GM19468 (cell line): ENCODE measurements around the gene MROH9.
A peak's percentile ranks its signal among the peaks of the same experiment; 100 is the strongest.

Source experiments
- ATAC-seq: cut with Tn5 transposase; IDR thresholded peaks from one replicate; pipeline ENCODE4 v1.9.1; 2021; ENCODE audit warnings: mild to moderate bottlenecking, moderate library complexity, moderate number of reproducible peaks; ENCODE audit not compliant: unreplicated experiment; ENCODE audit errors: extremely low read depth

The MROH9 gene

DNA sequence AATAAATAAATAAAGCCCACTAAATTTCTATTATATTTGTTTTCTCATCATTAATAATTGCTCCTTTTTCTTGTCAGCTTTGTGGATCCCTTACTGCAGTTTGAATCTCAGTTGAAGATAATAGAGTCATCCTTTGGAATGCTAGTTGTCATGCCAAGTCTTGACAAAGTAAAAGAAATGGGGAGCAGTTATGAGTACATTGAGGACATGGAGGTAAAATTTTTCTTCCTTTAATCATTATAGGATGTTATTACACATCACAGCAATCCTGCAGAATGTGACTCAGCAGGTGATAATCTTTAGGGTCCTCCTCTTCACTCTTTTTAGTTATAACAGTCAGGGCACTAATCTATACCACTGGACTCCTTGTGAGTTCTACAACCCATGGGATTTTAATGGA lies 24.1 kb downstream of the MROH9 start:
- ATAC-seq: no peak

DNA sequence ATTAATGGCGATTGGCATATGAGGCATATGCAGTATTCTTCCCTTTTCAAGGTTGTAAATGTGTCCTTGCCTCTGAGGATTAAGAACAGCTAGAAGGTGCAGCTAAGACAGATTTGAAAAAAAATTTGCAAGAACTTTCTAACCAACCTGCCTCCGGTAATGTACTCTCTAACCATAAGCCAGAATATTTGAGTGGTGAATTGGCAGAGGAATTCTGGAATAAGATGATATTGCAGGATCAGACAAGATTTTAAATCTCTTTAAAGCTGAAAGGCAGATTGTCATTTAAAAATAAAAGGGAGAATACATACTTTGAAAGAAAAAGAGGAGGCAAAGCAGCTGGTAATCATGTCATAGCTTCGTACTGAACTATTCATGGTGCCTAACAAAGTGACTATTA lies 29.2 kb downstream of the MROH9 start:
- no peak for ATAC-seq

DNA sequence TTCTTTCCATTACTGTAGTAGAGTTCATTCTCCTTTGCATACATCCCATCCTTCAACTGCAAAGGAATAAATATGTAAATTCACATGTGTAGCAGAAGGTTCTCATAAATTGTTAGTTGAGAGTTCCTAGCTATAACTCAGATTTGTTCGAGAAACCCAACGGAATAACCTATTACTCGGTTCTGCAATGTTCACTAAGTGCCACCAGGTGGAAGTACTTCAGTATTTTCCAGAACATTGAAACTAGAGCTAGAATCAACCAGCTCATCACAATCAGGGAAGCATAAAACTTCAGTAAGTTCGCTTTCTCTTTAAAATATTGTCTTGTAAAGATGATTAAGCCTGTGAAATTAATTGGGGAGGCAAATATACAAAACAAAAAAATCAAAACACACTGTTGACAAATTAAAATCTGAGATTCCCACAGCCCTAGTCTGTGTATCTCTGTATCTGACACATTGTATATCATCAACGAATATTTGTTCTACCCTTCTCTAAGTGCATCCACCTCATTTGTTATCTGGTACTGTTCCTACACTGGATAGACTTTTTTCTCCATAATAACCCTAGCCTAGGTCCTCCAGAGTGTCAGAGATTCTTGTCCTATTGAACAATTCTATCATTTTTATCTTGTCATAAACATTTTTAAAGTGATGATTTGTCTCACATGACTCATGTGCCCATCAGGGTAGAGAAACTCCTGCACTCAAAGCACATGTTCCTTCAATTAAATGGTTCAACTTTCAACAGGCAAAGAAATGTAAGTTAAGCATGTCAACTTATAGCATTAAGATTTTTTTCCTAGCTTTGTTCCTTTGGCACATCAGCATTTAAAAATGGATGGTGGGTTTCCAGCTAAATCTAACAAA lies 31.9 kb downstream of the MROH9 start:
- peak; percentile 78 for ATAC-seq

DNA sequence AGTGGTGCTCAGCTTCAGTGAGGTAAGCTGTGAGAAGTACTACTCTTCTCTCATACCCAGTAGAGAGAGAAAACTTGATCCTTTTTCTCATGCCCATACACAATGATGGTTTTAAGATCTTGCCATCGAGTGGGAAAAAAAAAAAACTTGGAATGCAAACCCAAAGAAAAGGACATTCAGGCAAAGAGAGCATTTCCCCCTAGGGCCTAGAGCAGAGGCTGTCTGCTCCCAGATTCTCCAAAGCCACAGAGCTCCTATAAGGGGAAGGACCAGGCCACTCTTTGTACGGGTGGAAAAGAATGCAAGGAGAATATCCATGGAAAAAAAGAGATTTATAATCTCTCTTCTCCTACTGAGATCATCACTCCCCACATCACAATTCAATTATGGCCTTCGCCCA lies 34.9 kb downstream of the MROH9 start:
- no peak for ATAC-seq

DNA sequence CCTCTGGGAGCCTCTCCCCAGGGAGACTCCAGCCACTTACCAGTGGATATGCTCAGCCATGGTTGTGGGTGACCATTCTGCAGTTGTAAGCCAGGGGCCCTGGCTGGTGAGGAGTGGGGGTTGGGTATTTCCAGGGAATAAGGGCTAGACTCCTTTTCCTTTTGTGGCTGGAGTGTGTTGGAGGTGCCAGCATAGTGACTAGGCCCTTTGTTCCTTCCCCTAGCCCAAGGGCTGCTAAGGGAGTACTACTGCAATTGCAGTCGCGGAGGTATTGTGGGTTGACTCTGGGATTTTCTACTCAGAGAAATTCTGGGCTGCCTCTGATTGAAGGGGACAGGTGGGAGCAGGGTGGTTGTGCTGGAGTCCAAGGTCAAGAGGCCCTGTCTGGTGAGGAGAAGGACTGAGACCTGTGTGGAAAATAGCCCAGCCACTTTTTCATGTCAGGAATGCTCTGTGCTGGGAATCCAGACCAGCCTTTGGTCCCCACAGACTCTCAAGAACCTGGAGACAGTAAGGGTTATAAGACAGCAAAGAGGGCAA lies 43.1 kb downstream of the MROH9 start:
- no peak for ATAC-seq

DNA sequence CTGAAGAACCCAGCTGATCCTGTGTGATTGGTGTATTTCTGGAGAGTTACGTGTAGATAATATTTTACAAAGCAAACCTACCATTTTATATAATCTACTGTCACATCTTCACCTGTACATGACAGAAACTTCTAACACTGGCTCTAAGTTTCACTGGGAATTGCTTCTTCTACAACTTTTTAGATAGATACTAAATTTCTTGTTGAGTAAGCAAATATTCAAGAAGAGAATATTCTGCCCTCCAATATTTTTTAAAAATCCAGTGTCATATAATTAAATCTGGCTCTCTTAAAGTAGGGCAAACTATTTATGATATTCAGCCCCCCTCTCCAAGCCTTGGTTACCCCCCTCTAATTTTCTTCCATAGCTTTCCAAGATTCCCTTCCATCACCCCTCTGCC lies 50.1 kb downstream of the MROH9 start:
- ATAC-seq: no peak

DNA sequence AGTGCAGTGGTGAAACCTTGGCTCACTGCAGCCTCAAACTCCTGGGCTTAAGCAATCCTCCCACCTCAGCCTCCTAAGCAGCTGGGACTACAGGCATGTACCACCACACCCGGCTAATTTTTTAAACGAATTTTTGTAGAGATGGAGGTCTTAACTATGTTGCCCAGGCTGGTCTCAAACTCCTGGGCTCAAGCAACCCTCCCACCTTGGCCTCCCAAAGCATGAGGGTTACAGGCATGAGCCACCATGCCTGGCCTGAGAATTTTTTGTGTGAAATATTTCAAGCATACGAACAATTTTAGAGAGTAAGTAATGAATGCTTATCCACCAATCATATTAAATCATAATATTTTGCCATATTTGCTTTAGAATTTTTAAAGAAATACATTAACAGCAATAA lies 51.6 kb downstream of the MROH9 start:
- no peak for ATAC-seq

DNA sequence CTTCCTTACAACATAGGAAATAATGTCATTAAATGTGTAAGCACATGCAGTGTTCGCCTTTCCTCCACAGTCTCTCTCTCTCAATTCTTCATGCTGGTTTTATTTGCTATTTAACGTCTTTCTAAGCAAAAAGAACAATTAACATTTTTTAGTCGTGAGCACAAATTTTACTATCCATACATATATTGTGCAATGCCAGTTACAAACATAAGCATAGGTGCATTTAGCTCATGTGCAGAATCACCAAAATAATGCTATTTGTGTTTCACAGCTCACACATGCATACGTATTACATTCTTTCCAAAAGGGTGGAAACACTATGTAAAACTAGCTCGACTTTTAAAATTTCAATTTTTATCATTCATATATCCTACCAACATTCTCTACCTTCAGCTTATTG lies 52.1 kb downstream of the MROH9 start:
- ATAC-seq: no peak

DNA sequence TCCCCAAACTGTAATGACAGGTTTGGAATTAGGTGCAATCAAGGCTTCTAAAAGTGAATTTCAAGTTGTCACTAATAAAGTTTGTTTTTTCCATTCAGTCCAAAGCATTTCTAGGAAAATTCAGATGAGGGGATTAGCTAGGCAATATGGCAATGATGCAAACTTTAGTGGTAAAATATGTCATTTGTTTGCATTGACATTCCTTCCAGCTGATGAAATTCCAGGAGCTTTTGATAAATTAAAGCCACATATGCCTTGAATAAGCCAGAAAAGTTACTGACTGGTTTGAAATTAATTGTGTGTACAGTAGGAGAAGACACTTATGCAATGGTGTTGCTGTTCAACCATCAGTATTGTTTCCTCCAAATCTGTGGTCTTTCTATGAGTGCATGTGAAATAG lies 57.8 kb downstream of the MROH9 start:
- no peak for ATAC-seq

DNA sequence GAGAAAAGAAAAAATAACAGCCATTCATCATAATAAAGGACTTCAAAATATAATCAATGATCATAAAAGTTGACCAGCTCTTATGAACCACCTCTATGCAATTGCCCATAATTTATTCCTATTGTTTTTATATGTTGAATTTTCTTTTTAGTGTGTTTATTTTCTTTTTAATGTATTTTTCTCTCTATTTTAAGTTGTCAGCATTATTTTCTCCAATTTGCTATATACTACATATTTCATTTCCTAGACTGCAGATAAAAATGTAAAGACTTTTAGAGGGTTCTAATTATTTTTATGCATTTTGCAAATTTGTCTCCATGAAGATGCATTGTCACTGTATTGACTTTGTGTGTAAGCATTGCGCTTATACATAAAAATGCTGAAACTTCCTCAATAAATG lies 58.4 kb downstream of the MROH9 start:
- no peak for ATAC-seq

DNA sequence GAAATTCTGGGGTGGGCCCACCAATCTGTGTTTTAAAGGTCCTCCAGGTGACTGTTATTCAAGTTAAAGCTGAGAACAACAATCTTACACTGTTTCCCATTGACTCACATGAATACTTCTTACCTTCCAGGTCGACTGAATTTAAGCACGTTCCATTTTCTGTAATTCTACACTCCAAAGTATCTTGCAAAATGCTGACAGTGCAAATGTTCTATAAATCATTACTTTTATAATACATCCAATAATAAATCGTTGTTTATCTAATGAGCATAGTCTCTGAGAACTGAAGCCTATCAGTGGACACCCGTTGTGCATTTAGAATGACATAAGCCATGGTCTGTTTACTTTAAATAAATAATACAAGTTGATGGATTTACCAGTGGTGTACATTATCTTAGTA lies 79.5 kb downstream of the MROH9 start:
- ATAC-seq: no peak

DNA sequence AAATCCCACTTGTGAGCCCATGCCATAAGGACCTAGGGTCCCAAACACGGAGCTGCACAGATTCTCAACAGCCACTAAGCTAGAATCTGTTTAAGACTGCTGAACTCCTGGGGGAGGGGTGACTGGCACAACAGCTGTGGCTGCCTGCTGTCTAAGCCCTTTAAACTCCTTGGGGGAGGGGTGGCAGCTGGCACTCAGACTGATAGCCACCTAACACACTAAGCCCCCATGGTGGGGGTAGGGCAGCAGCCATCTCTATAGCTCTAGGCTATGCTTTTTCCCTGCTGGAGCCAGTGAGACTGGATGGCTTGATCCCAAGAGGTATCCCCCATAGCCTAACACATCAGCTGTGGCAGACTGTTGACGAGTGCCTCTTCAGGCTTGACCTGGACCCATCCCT lies 82.1 kb downstream of the MROH9 start:
- no peak for ATAC-seq

DNA sequence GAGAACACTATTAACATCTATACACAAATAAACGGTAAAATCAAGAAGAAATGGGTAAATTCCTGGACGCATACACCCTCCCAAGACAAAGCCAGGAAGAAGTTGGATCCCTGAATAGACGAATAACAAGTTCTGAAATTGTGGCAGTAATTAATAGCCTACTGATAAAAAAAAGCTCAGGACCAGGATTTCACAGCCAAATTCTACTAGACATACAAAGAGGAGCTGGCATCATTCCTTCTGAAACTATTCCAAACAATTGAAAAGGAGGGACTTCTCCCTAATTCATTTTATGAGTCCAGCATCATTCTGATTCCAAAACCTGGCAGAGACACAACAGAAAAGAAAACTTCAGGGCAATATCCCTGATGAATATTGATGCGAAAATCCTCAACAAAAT lies 84.6 kb downstream of the MROH9 start:
- ATAC-seq: no peak

DNA sequence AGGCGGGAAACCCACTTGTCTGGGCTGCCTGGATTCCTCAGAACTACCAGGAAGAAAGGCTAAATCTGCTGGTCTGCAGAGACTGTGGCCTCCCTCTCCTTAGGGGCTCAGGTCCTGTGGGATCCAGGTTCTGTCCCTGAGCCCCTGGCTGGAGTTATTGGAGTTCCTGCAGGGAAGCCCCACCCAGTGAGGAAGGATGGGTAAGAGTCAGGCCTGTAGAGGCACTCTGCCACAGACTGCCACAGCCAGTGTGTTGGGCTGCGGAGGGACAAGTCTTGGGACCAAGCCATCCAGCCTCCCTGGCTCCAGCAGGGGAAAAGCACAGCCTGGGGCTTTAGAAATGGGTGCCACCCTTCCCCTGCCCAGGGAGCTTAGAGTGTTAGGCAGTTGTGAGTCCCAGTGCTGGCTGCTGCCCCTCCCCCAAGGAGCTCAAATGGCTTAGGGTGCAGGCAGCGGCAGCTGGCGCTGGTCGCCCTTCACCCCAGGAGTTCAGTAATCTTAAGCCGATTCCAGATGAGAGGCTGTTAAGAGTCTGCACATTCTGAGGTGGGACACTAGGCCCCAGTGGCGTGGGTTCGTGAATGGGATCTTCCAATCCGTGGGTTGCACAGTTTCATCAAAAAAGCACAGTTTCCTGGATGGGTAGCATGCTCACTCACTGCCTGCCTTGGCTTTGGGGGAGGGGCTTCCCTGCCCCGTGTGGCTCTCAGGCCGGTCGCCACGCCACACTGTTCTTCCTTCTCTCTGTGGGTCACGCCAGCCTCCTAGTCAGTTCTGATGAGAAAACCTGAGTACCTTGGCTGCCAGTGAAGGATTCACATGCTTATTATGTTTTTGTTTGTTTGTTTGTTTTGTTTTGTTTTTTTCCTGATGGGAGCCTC lies 97.7 kb downstream of the MROH9 start:
- ATAC-seq: no peak

DNA sequence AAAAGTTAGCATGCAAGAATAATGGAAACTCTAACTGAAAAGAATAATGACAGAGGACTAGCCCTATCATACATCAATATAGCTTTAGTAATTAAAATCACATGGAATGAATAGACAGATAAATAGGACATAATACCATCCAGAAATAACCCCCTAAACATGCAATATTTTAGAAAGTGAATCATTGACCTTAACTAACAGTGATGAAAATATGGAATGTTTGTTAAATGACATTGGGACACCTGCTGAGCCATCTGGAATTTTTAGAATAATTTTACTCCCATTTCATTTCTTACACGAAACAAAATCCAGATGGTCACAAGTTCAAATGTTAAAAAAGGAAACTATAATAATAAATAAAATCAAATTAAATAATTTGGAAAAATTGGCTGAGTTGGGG lies 102.3 kb downstream of the MROH9 start:
- ATAC-seq: no peak

DNA sequence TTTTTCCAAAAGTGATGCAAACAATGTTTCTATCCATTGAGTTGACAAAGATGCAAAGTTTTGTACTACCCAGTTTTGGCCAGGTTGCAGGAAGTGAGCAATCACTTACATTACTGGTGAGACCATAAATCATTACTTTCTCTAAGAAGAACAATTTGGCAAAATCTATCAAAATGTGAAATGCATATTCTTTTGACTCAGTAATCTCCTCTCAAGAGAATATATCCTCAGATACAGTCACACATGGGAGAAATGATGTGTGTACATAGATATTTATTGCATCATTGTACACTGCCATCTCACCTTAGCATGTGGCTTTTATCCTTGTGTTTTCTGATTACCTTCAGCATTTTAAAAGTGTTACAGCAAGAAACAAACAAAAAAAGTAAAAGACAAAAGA lies 103.0 kb downstream of the MROH9 start:
- ATAC-seq: no peak

DNA sequence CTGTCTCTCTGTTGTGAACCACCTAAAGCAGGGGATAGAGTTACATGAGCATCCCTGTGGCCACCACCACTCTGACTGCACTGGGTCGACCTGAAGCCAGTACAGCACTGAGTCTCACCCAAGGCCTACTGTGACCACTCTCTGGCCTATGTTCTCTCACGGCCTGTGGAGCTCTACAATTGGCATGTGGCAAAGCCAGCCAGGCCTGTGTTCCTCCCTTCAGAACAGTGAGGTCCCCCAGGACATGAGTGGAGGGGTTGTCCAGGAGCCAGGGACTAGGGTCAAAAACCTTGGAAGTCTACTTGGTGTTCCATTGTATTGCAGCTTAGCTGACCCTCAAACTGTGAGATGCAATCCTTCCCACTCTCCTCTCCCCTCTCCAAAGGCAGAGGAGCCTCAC lies 112.7 kb downstream of the MROH9 start:
- ATAC-seq: no peak

DNA sequence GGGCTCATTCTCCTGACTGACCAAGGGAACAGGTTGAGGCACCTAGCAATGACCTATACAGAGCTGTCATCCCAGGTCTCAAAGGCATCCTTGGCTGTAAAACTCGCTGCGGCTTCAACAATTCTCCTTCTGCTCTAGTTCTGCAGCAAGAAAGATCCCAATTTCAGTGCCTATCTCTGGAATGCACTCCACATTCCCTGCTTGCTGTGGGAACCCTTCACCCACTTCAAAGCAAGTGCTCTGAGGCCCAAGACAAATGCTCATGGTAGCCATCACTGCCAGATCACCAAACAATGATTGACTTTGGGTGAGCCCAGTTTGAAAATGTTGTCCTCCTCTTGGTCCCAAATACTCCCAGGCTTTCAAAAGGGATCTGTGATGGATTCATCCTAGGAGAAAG lies 117.6 kb downstream of the MROH9 start:
- ATAC-seq: no peak

DNA sequence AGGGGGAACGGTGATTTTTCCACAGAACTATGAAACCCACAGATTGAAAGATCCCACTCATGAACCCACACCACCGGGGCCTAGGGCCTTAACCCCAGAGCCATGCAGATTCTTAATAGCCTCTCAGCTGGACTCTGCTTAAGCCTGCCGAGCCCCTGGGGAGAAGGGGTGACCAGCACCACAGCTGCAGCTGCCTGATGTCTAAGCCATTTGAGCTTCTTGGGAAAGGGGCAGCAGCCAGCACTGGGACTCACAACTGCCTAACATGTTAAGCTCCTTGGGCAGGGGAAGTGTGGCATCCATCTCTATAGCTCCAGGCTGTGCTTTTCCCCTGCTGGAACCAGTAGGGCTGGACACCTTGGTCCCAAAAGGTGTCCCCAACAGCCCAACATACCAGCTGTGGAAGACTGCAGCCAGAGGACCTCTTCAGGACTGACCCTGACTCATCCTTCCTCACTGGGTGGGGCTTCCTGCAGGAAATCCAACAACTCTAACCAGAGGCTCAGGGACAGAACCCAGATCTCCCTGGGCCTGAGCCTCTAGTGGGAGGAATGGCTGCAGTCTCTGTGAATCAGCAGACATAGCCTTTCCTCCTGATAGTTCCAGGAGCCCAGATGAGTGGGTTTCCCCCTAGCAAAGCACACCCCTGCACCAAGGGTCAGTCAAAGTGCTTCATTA lies 120.8 kb downstream of the MROH9 start:
- ATAC-seq: no peak

DNA sequence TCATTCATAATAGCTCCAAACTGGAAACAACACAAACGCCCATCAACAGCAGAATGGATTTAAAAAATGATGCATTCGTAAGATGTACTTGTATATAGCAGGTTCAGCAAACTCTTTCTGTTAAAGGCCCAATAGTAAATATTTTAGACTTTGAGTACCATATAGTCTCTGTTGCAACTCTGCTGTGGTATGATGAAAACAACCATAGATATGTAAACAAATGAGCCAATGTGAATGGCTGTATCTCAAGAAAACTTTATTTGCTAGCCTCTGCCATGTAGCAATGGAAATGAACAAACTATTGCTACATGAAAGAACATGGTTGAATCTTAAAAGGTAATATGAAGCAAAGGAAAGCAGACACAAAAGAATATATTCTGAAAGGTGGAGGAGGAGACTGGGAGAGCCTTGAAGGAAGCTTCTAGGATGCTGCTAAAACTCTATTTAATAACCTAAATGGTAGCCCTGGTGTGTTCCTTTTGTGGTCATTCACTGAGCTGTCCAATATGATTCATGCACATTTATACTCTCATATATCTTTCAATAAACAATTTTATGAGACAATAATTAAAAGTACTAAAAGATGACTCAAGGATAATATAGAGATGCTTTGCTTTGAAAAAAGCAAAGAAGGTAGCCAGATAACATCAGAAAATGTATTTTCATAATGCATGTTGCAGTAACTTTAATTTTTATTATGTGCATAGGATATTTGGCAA lies 126.2 kb downstream of the MROH9 start:
- ATAC-seq: no peak
